ENCODE measurements around the gene UQCRC1.
"Not testable (repeated sequence)": the region's sequence is repeated elsewhere in the genome, so short reads cannot be mapped to it uniquely, and the experiment has no call there.

The UQCRC1 gene

DNA sequence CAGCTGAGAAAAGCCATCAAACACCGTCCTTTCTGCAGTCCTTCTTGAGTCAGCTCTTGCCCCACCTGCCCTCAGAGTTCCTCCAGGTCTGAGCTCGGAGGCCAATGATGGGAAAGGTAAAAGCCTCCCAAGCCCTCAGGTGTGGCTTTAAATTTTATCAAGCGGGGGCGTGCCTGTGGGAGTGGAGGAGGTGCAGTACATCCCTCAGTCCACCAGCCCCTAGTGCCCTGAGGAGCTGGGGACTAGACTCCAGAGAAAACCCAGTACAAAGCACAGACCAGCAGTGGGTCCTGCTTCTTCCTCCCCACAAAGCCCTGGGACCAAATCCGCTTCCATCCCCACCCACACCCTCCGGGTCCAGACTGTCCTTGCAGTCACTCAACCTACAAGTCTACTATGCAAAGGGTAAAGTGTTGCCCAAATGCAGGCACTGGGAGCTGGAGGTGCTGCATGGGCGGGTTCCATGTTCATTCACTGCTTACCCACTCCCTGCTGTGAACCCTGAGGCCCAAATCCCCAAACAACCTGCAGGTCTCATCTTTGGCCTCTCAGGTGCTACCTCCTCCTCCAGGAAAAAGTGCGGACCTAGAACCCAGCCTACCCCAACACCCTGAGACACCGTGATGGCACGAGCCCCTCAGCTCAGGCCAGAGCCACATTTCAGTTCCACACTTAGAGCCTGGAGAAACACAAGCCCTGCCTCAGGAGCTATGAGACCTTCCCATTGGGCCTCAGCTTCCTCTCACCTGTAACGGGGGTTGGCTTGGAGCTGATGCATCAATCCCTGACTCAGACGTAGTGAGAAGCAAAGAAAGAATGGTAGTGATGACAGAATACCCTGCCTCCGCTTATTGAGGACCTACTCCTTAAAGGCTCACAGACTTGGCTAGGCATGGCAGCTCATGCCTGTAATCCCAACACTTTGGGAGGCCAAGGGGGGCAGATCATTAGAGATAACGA, 55.3 kb downstream of the UQCRC1 start:
- no peak for DNase-seq (ENCODE audit: low read depth)

DNA sequence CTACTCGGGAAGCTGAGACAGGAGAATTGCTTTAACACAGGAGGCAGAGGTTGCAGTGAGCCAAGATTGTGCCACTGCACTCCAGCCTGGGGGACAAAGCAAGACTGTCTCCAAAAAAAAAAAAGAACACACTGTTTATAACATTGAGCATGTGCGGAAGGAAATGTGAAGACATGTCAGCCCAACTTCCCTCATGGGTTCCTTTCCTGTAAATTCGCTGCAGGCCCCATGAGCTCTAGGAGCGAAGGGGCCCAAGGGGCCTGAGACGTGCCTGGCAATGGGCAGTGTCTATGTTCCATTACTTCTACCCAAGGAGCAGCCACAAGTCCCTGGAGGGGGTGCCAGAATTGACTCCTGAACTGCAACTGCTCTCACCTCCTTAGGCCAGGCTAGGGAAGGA, 56.1 kb downstream of the UQCRC1 start:
- DNase-seq (ENCODE audit: low read depth), result no peak

DNA sequence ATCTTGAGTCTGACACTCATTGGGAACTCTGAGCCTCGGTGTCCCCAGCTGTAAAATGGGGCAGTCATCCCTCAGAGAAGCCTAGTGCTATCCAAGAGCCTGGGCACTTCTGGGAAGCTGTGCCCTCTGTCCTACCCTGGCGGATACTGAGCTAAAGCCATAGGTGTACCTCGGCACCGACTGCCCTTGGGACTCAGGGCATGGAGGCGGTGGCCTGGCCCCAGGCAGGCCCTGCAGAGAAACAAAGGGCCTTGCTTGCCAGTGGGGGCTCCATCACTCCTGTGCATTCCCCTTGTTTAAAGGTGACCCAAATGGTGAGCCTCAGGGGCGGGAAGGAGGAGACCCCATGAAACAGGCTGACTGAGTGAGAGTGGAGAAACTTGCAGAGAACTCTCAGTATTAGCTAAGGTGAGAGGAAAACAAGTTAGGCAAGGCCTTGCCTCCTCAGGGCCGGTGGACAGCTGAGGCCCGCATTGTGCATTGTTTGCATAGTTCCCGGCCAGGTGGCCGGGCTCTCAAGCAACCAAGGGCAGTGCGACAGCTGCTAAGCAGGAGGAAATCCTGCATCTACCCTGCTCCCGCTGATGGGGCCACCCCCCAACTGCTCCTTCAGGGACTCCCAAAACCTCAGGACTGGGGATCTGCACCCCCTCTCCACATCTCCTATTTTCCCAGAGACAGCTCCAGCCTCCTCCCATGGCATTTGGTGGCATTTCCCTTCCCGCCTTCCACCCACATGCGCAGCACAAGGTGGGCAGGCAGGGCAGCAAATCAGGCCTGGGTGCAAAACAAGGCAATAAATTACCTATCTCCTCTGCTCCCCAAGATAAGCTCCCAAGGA, 57.1 kb downstream of the UQCRC1 start:
- DNase-seq (ENCODE audit: low read depth), result no peak

DNA sequence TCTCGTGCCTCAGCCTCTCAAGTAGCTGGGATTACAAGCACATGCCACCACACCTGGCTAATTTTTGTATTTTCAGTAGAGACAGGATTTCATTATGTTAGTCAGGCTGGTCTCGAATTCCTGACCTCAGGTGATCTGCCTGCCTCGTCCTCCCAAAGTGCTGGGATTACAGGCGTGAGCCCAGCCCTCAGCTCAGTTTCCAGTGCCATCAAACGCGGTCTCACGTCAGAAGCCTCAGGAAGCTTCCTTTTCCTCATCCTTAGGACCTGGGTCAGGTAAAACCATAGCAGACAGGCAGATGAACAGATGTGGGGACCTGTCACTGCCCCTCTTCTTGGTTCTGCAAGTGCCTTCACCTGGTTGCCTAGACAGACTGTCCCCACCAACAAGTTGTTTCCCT, 57.8 kb downstream of the UQCRC1 start:
- DNase-seq (ENCODE audit: low read depth), result not testable (repeated sequence)

Data from ELR (cell line).